ENCODE measurements around the gene ACSL4.

ACSL4 gene

DNA sequence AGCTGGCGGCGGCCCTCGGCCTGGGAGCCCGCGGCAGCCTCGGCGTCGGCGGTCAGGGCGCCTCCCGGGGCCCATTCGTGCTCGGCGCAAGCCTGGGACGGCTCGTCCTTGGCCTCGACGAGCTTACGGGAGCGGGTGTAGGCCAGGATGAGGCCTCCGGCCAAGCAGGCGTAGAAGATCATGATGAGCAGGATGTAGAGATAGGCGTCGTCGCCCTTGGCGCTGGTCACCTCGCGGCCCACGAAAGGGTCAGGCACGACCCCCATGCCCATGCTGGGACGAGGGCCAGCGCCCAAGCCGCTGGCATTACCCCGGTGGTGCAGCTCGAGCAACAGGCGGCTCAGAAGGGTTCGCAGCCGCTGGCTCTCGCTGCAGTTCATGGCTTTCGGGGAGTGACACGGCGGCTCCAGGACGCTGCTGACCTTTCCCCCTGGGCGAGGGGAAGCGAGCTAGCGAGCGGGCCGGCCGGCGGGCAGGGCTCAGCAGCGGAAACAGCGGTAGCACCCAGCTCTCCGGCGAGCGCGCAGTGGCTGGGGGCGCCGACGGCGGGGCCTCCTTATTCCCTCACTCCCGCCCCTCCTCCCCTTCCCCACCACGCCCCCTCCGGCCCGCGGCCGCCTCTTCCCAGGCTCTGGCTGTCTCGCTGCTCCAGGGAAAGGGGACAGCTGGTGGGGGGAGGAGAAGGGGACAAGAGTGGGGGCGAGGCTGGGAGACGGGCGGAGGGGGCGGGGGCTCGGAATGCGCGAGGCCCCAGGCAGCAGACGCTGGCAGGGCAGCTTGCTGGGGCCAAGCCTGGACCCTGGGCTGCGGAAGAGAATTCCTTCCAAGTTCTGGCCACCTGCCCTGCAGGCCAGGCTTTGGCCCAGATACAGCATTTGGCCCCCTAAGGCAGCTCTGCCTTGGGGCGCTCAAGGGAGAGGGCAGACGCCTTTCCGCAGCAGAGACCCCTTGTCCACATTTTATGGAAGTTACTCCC is 108.1 kb downstream of the ACSL4 start, which contains the start of gene KCNE5:
TSS of gene KCNE5 (minus strand) at position 532 of the 976 bp plus-strand sequence. CDS start at position 380, 152 bp downstream.
- peak within 1 kb of the TSS in 2 of 7 experiments; percentile 7 to 30 for H3K4me3 ChIP-seq
- H3K27ac ChIP-seq, result no peak within 1 kb of the TSS

DNA sequence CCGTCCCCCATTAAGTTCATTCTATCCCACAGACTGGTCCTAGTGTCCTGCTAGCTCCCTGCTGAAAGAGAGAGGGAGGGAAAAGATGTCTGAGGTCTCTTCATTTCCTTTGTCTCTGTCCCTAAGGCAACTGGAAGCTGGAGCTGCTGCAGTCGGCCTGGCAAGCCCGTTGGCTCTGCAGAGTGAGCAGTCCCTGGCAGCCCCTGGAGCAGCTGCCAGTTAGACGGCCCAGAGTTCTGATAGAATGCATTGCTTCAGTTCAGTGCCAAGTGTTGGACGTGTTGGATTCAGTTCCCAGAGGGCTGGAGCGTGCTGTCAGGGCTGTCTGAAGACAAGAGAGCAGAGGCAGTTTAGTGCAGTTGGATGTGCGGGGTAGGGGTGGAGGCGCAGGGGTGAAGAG is 109.1 kb downstream of the ACSL4 start:
- no peak overlapping the region for H3K27ac ChIP-seq

DNA sequence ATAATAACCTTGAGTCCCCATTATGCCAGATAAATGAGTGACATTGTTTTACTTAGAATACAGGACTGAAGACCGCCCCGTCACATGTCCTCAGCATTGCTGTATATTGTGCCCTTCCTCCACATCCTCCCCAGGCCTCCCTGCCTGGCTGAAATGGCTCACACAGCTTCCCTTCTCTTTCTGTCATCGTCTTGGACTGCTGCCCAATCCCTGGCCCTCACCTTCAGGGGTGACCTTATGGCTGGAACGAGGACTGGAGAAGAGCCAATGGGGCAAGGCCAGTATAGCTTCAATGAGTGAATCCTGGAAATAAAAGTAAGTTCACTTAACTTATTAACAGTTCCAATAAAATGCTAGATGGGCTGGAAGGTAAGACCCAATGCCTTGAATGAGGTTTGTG is 110.8 kb downstream of the ACSL4 start:
- Histone ChIP-seq H3K4me3 (no peak overlapping the region), H3K27ac (no peak overlapping the region)

More for the DNA sequence above, 109.1 kb downstream of the ACSL4 start:
- no peak overlapping the region for H3K4me3 ChIP-seq

DNA sequence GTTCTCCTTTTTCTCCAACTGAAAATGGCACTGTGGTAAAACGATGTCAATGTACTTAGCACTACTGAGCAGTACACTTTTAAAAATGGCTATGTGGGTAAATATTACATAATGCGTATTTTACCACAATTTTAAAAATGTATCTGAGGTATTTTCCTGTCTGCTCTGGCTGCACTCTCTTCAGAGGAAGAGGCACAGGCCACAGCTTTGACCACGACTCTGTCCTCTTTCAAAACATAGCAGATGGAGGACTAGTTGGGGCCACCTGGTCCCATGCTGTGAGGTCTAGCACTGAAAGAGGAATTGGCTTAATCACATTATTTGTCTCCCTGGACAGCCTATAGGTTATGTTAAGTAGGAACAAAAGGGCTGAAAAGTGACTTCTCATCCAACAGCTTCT is 113.3 kb downstream of the ACSL4 start:
- Histone ChIP-seq H3K4me3 (no peak overlapping the region), H3K27ac (no peak overlapping the region)

DNA sequence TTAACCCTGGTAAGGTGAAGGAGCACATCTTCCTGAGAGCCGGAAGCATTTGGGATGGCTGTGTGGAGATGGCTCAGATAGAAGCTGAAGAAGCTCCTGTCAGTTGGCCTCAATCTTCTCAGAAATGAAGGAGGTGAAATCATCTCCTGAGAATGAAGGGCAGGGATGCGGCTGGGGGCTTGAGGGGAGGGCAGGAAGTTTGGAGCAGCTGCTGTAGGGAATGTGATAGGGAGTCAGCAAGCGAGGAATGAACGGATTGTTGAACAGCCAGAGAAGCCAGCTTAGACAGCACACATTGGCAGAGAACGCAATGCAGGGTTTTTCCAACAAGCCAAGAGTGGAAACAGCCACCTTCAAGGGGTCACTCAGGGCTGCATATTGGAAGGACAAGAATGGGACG is 118.1 kb downstream of the ACSL4 start:
- Histone ChIP-seq H3K27ac (no peak overlapping the region), H3K4me3 (no peak overlapping the region)

DNA sequence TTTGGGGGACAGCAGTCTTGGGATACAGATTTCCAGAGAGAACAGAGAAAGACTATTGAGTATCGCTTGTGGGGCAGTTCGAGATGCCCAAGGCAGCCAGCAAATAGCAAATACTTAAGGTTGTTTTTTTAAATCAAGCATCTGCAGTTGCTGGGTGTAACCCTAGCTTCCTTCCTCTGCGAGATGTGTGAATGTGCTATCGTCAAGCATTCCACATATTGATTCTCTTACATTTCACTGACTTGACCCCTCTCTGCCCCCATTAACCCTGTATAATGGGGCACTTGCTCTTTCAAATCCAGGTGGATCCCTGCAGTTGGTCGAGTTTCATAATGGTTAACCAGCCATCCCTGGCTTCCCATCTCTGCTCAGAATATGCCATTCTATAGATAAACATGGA is 131.6 kb downstream of the ACSL4 start:
- Histone ChIP-seq H3K27ac (no peak overlapping the region), H3K4me3 (no peak overlapping the region)

DNA sequence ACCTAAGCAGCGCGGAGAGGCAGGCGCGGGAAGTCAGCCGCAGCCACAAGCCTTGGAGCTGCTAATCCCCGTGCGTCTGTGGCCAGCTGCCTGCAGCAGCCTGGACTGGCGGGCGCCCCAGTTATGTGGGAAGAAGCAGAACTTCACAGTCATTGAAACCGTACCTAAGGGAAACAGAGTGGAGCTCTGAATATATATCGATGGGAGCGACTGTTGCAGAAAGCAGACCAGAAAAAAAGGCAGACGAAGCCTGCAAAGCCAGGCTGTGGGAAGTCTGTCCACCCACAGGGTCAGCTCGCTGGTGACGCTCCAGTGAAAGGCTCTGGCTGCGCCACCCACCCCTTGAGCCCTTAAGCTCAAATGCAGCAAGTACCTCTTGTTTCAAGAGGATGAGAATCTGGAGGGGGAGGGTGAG is 132.8 kb downstream of the ACSL4 start:
- Histone ChIP-seq H3K27ac (no peak overlapping the region), H3K4me3 (no peak overlapping the region)

DNA sequence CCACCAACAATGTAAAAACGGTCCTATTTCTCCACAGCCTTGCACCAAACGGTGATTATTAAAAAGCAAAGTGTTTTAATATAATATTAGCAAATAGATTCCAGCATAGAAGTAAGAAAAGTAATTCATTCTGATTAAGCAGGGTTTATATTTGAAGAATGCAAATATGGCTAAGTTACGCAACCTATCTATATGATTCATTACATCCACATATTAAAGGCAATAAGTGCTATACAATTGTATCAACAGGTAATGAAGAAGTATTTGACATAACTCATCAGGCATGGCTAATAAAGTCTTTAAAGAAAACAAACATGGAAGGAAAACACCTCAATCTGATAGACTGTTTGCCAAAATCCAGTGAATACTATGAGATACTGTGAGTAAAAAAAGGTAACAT is 137.0 kb downstream of the ACSL4 start:
- no peak overlapping the region for H3K4me3 ChIP-seq
- no peak overlapping the region for H3K27ac ChIP-seq
